MV-4-11 (cell line): Measurements from ENCODE around the gene PAK4.

Experiments used
- DNase-seq: peaks from one replicate; lab custom pipeline; 2025; lab: John Stamatoyannopoulos, UW

PAK4 gene

DNA sequence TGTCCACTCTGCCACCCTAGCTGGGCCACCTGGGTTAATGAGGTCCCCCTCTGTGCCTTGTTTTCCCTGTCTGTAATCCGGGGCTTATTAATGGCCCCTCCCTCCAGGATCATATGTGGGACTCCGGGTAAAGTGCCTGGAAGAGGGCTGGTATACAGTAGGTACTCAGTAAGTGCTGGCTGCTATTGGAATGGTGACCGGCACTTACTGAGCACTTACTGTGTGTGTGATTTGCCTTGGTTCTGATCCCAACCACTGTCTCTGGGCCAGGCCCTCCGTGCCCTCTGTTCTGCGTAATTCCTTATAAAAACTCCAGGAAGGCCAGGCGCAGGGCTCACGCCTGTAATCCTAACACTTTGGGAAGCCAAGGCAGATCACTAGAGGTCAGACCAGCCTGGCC lies 40.3 kb downstream of the PAK4 start:
- DNase-seq, result no peak

DNA sequence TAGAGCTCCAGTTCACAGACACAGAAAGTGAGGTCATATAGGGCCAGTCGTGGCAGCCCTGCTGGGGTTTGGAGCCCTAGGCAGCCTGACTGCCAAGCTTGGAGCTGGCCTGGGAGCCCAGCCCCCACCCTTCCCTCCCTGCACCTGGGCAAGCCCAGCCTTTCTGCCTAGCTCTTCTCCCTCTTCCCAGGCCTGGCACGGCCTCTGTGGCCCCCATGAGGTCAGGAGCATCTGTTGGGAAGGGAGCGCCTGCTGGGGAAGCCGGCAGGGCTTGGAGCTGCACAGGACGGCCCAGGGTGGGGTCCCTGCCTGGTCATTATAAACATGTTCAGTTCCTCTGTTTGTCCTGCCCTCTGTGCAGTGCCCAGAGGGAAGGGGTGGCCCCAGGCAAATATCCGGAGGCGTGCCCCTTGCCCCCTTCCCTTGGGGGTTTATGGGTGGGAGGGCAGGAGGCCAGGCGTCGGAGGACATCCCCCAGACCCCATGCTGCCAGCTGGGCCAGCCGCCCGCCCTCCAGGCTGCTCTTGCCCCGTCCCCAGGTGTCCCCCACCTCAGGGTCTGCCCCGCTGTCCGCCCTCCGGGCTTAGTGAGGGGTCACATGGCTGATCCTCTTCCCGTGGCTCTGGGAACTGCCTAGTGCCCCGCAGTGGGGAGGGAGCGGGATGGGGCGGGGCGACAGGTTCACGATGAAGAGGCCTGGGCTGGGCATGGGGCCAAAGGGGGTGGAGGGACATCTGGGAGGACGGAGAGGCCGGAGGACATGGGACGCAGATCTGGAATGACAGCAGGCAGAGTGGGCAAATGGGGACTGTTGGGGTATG lies 41.2 kb downstream of the PAK4 start:
- no peak for DNase-seq

DNA sequence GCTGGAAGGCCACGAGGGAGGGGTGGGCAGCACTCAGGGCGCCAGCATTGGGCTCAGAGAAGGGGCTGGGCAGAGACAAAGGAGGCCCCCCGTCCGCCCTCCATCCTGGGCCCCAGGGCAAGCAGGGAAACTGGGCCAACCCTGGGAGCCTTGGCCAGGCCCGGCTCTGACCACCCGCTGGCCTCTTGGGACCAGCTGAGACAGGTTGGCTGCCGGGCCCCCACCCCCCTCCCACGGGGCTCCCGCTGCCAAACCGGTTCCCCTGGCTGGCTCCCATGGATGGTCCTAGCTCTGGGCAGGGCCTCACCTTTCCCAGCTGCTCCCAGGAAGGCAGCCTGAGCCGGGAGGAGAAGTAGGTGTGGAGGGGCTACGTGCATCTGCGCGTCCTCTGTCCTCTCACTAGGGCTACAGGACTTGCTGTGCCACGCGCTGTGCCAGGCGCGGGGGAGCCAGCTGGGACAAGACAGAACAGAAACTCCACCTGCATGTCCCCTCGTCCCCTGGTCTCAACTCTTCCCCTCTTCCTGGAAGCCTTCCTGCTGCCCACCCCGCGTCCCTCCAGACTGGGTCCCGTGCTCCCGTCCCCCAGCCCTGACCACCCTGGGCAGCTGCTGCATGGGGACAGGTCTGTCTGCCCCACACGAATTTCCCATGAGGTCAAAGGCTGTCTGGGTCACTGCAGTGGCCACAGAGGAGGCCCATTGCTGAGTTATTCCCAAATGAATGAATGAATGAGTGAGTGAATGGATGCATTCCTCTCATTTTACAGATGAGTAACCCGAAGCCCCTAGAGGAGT lies 42.1 kb downstream of the PAK4 start:
- no peak for DNase-seq

DNA sequence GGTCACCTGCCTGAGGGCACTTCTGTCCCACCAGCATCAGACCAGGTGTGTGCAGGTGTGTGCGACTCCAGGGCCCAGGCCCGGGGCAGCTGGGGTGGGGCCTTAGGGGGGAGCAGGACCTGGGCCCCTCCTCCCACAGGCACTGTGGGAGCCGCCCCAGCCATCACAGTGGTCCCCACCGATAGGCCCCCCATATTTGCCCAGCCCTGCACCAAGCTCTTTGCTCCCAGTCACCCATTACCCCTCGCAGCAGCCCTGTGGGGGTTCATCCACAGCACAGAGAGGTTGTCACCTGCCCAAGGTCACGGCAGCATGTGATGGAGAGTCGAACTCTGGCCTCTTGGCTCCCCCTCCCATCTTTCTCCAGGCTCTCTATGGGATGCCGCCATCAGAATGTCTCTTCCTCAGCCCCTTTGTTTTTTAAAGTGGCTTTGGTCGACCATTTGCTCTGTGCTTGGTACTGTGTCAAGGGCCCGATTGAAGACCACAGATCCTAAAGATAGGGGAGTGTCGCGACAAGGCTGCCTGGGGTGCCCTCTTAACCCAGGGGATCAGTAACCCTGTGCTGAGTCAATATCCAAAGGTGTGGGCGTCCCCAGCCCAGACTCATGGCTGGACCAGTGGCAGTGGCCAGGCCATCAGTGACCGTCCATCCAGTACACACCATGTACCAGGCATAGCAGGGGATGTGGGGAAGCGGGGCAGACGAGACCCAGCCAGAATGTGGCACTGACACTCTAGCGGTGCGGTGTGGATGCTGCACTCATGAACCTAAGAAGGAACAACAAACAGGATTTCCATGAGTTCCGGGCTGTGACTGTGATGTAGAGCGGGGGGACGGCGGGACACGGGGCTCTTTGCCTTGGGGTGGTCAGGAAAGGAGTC lies 42.9 kb downstream of the PAK4 start:
- DNase-seq, result no peak

DNA sequence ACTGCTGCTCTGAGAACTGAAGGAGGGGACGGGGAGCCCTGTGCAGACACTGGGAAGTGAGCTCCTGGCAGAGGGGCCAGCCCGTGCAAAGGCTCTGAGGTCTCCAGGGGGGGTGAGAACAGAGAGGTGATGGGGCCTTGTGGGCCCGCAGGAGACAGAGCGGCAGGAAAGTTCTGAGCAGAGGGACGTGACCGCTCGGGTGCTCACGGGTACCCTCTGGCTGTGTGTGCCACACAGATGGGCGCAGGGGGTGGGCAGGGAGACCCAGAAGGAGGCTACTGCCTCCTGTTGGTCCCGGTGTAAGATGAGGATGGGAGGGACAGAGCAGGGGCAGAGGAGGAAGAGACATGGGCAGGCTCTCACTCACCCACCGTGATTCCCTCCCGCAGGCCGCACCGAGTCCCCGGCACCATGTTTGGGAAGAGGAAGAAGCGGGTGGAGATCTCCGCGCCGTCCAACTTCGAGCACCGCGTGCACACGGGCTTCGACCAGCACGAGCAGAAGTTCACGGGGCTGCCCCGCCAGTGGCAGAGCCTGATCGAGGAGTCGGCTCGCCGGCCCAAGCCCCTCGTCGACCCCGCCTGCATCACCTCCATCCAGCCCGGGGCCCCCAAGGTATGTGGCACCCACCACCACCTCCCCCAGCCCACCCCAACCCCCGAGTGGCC lies 43.7 kb downstream of the PAK4 start:
- no peak for DNase-seq

DNA sequence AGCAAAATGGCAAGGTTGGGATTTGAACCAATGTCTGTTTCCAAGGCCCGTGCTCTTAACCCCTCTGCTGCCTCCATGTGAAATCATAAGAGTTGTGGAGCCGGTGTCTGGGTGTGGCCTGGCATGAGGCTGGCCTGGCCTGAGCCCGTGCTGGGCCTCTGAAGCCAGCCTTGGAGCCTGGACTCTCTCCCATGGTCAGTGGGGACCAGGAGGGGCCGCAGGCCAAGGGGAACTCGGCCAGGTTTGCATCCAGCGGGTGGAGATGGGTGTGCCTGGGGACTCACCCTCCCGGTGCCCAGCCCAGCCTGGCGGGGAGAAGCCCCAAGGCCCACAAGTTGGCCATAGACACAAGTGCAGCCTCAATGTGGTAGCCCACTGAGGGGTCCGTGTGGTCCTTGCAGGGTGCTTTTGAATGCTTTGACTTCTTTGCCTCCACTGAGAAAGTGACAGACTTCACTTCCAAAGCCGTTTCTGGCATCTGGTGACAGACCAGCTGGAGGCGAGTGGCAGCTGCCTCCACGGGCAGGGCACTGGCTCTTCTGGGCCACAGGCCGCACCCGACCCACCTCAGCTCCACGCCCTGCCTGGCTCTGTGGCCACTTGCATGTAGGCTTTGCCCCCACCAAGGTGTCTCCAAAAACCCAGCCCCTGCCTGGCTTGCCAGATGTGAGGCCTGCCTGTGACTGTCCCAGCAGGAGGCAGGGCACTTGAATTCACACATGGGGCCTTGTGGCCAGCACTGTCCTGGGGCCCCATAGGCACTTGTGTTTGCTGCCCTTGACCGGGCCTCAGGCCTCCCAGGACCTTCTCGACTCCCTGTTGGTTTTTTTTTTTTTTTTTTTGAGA lies 45.0 kb downstream of the PAK4 start:
- no peak for DNase-seq

DNA sequence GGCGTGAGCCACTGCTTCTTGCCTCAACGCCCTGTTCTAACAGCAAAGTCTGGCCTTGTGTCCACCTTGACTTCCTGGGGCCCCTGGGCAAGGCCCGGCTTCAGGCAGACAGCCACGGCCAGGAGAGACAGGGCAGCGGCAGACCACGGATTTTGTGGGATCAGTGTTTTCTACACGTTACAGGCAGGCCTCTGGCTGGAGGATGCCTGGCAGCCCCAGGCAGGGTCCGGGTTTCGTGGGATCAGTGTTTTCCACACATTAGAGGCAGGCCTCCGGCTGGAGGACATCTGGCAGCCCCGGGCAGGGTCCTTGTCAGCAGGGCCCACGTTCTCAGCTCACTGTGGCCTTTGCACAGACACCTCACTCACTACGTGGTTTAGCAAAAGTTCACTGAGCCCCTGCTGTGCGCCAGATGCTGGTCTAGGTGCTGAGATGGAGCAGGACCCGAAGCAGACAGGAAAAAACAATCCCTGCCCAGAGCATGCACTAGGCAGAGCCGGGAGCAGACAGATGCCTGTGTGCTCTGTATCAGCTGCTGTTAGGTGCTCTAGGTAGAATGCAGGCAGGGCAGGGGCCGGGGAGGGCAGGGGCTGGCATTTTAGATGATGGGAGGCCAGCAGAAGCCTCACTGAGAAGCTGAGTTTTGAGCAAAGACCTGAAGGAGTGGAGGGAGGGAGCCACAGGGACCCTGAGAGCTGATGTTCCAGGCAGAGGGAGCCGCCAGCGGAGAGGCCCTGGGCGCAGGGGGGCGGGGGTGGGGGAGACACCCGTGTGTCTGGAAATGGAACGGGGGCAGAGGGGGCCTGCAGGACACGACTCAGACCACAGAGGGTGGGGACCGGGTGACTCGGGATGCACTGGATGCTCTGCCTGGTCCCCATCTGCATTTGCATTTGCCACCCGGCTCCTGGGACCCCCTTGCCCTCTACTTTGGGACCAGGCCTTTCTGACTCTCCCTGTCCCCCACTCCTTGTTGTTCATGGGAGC lies 46.2 kb downstream of the PAK4 start:
- DNase-seq, result no peak

DNA sequence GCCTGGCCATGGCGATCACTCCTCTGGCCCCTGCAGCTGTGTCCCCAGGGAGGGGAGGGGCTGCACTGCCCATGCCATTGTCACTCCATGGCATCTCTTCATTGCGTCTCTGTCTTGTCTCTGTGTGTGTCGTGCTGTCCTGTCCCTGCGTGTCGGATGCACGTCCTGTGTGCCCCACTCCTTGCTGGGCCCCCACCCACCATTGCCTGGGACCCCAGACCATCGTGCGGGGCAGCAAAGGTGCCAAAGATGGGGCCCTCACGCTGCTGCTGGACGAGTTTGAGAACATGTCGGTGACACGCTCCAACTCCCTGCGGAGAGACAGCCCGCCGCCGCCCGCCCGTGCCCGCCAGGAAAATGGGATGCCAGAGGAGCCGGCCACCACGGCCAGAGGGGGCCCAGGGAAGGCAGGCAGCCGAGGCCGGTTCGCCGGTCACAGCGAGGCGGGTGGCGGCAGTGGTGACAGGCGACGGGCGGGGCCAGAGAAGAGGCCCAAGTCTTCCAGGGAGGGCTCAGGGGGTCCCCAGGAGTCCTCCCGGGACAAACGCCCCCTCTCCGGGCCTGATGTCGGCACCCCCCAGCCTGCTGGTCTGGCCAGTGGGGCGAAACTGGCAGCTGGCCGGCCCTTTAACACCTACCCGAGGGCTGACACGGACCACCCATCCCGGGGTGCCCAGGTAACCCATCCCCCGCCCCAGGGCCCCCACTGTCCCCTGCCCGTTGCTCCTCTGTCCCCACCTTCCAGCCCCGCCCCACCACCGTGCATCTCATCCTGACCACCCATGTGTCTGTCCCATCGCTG lies 47.3 kb downstream of the PAK4 start:
- DNase-seq, result no peak

DNA sequence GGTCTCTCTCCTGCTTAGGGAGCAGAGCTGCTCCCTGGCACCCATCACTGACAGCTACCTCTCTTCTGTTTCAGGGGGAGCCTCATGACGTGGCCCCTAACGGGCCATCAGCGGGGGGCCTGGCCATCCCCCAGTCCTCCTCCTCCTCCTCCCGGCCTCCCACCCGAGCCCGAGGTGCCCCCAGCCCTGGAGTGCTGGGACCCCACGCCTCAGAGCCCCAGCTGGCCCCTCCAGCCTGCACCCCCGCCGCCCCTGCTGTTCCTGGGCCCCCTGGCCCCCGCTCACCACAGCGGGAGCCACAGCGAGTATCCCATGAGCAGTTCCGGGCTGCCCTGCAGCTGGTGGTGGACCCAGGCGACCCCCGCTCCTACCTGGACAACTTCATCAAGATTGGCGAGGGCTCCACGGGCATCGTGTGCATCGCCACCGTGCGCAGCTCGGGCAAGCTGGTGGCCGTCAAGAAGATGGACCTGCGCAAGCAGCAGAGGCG lies 48.0 kb downstream of the PAK4 start:
- DNase-seq, result no peak

DNA sequence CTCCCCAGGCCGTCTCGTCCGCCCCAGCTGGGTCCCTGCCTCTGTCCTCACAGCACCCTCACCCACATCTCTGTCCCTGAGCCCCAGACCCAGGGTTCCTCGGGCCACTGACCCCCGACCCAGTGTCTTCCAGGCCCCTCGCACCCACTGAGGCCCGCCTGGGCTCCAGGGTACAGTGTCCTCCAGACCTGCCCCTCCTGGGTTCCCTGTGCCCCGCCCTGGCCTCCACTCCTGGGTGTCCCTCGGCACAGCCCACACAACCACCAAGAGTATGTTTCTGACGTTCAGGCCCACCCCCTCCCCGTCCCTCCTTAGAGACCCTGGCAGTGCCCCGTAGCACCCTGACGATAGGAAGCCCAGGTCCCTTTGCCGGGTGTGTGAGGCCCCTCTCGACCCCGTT lies 48.6 kb downstream of the PAK4 start:
- DNase-seq, result no peak

DNA sequence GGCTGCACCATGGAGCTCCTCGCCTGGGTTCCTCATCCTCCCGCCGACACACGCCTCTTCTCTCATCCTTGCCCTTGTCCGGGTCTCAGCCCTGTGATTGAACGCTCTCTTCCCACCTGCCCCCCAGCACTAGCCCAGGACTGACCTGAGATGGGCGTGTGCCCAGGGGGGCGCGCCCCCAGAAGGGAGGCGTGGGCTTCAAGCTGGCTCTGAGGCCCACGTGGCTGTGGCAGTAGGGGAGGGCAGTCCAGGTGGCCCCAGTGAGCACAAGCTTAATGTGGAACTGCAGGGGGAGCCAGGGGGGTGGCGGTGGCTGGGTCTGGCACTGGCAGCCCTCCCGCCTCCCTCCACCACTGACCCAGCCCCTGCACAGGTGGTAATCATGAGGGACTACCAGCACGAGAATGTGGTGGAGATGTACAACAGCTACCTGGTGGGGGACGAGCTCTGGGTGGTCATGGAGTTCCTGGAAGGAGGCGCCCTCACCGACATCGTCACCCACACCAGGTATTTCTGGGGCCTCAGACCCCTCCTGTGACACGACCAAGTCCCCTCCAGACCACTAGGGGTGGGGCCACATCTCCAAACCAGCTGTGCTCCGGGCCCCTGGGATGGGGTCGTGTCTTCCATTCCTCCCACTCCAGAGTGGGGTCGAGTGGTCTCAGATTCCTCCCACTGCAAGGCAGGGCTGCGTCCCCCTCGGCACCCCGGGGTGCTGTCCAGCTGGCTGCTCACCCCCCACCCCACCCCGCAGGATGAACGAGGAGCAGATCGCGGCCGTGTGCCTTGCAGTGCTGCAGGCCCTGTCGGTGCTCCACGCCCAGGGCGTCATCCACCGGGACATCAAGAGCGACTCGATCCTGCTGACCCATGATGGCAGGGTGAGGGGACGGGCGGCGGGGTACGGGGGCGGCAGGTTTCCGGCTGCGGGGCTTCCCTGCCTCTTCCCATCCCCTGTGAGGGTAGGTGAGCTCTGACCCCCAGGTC lies 49.3 kb downstream of the PAK4 start:
- DNase-seq, result no peak

DNA sequence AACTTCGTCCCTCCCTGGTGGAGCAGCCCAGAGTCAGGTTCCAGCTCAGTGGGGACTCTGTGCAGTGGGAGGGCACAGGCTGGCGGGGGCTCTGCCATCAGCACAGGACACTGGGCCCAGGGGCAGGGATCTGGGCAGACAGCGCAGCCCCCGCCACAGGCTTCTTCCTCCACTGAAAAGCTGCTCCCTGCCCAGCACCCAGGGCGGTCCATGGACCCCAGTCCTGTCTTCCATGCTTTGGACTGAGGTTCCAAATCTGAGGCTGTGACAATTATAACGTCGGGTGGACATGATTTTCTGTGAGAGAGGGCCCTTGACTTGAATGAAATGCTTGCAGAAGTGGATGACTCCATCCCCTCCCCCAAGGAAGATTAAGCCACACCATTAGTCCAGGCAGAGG lies 50.0 kb downstream of the PAK4 start:
- DNase-seq, result no peak

DNA sequence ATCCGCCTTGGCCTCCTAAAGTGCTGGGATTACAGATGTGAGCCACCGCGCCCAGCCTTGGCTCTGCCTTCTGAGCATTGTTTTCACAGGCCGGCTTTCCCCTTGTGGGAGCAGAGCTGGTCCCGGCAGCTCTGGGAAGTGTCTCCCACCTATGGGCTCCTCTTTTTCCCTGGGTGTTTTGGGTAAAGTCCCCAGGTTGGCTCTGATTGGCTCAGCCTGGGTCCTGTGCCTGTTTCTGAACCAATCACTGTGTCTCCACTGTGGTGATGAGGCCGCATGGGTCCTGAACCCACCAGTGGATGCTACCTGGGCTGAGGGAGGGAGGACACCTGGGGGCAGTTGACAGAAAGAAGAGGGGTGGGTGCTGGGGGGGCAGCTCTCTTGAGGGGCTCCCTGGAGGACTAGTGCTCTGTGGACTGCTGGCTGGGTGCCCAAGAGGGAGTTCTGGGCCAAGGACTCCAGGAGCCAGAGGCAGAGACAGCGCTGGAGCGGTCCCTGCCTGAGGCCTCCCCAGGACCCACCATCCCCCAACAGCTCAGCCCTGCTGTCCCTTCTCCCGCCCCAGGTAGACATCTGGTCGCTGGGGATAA lies 51.6 kb downstream of the PAK4 start:
- DNase-seq, result no peak

DNA sequence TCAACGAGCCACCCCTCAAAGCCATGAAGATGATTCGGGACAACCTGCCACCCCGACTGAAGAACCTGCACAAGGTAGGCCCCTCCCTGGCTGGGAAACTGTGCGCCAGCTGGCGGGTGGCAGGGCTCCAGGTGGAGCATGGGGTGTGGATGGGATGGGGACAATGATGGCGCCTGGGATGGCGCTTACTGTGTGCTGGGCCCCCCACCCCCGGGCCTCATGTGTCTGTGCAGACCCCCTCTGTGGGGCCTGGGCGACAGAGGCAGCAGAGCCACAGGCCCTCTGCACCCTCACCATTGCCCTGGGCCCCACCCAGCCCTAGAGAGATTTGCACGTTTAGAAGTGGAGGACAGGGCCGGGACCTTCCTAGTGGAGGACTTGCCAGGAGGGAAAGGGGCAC lies 52.1 kb downstream of the PAK4 start:
- no peak for DNase-seq

DNA sequence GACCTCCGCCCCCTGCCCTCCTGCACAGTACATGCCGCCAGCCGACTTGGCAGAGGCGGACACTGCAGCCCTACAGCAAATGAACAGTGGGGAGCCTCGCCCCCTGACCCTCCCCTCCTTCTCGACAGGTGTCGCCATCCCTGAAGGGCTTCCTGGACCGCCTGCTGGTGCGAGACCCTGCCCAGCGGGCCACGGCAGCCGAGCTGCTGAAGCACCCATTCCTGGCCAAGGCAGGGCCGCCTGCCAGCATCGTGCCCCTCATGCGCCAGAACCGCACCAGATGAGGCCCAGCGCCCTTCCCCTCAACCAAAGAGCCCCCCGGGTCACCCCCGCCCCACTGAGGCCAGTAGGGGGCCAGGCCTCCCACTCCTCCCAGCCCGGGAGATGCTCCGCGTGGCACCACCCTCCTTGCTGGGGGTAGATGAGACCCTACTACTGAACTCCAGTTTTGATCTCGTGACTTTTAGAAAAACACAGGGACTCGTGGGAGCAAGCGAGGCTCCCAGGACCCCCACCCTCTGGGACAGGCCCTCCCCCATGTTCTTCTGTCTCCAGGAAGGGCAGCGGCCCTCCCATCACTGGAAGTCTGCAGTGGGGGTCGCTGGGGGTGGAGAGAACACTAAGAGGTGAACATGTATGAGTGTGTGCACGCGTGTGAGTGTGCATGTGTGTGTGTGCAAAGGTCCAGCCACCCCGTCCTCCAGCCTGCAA lies 52.9 kb downstream of the PAK4 start:
- no peak for DNase-seq

DNA sequence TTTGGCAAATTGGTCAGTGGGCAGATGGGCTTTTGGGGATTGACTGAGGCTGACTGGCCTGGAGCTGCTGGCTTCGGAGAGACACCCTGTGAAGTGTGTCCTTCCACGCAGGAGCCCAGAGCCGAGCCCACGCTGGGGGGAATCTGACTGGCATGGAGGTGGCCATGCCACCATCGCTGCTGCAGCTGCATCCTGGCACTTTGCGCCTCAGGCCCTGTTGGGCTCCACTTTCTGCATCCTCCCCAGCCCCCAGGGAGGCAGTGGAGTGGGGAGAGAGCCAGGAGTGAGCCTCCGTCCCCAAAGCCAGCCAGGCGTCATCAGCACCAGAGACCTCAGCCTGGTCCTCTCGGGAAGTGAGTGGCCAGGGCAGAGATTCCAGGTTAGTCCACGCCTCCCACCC lies 54.2 kb downstream of the PAK4 start:
- DNase-seq, result no peak
